AG09309 (cell line): ENCODE results near the gene DMXL1.

ENCODE experiments used
- DNase-seq: peaks from one replicate; pipeline ENCODE4 v3.0.0-alpha.2; 2010; ENCODE audit warnings: low read depth
- H3K4me3 ChIP-seq: 2 replicates; pipeline ENCODE4 v1.5.1; 2011; ENCODE audit warnings: mild to moderate bottlenecking, low read depth, low read length, moderate library complexity; ENCODE audit not compliant: control insufficient read depth
- TF ChIP-seq, protein P1 (sequence below): IDR thresholded peaks from 2 replicates; pipeline ENCODE4 v1.5.1; 2011; ENCODE audit warnings: mild to moderate bottlenecking, low read depth, low read length, inconsistent platforms; ENCODE audit not compliant: insufficient read depth, control insufficient read depth; ENCODE audit errors: missing control alignments

The DMXL1 gene

DNA sequence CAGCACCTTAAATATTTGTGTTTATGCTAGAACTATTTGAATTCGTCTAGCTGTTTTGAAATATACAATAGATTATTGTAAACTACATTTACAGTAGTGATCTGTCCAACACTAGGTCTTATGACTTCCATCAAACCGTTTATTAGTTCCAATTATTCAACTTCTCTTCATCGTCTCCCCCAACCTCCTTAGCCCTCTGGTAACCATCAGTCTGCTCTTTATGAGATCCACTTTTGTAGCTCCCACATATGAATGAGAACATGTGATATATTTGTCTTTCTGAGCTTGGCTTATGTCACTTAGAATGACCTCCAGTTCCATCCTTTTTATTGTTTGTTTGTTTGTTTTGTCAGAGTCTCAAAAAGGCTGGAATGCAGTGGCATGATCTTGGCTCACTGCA is 11.8 kb downstream of the DMXL1 start:
- TF ChIP-seq, protein P1, sequence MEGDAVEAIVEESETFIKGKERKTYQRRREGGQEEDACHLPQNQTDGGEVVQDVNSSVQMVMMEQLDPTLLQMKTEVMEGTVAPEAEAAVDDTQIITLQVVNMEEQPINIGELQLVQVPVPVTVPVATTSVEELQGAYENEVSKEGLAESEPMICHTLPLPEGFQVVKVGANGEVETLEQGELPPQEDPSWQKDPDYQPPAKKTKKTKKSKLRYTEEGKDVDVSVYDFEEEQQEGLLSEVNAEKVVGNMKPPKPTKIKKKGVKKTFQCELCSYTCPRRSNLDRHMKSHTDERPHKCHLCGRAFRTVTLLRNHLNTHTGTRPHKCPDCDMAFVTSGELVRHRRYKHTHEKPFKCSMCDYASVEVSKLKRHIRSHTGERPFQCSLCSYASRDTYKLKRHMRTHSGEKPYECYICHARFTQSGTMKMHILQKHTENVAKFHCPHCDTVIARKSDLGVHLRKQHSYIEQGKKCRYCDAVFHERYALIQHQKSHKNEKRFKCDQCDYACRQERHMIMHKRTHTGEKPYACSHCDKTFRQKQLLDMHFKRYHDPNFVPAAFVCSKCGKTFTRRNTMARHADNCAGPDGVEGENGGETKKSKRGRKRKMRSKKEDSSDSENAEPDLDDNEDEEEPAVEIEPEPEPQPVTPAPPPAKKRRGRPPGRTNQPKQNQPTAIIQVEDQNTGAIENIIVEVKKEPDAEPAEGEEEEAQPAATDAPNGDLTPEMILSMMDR = no peak
- no peak for DNase-seq
- H3K4me3 ChIP-seq = no peak overlapping the region

DNA sequence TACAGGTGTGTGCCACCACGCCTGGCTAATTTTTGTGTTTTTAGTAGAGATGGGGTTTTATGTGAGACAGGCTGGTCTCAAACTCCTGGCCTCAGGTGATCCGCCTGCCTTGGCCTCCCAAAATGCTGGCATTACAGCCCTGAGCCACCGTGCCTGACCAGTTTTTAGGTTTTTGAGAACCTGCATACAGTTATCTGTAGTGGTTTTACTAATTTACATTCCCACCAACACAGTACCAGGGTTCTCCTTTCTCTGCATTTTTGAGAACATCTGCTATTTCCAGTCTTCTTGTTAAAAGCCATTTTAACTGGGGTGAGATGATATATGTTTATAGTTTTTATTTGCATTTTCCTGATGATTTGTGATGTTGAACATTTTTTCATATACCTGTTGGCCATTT is 12.8 kb downstream of the DMXL1 start:
- DNase-seq = no peak
- no peak overlapping the region for H3K4me3 ChIP-seq
- TF ChIP-seq, protein P1 = no peak

DNA sequence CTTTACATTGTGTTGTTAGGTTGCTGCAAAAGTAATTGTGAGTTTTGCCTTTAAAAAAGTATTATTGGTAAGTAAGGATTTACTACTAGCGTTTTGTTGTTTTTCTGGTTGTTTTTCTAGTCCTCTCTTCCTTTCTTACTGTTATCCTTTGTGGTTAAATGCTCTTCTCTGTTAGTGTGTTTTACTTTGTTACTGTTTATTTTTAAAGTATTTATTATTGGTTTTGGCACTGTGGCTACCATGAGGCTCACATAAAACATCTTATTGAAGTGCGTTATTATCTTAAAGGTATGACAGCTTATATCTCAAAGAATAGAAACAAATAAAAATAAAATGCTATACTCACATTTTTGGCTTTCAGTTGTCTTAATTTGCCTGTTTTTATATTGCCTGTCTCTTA is 17.6 kb downstream of the DMXL1 start:
- TF ChIP-seq, protein P1 = no peak
- H3K4me3 ChIP-seq = no peak overlapping the region
- no peak for DNase-seq

DNA sequence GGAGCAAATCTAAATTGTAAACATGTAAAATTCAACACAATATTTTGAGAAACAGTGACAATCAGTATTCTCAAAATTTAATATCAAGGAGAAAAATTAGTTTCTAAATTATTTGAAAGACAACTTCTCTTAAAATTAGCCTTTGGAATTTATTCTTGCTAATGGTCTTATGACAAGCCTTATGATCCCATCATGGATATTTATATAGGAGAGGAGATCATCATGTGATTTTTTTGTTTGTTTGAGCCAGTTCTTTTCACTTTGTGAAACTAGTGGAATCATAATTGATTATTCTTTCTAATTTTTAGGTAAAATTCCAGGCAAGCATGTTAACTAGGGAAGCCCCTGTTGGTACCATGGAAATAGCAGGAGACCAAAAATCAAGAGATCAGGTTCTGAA is 24.7 kb downstream of the DMXL1 start:
- no peak overlapping the region for H3K4me3 ChIP-seq
- no peak for DNase-seq
- TF ChIP-seq, protein P1 = no peak

DNA sequence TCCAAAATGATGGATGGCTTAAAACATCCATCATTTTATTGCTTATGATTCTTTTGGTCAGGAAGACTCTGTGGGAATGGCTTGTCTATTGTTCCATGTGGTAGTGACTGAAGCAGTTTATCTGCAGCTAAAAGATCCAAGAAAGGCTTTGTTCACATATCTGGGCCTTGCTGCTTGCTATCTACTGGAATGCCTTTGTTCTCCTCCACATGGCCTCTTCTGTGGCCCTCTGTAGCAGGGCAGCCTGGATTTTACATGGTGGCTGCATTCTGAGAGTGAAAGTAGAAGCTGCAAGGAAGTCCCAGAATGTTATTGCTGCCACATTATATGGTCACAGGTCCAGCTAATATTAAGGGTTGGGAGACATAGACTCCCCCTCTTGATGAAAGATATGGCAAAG is 35.1 kb downstream of the DMXL1 start:
- no peak overlapping the region for H3K4me3 ChIP-seq
- TF ChIP-seq, protein P1 = no peak
- DNase-seq = no peak

DNA sequence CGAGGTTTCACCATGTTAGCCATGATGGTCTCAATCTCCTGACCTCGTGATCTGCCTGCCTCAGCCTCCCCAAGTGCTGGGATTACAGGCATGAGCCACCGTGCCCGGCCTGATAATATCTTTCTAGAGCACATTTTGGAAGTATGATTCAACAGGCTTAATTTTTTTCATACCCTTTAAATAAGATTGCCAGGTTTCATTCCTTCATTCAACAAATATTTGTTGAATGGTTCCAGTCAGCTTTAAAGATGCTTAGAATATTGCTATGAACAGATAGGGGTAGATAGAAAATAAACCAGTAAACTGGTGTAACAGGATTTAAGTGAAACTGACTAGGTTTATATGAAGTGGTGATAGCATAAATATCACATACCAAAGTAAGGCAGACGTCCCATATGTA is 41.3 kb downstream of the DMXL1 start:
- TF ChIP-seq, protein P1 = no peak
- DNase-seq = no peak
- no peak overlapping the region for H3K4me3 ChIP-seq

DNA sequence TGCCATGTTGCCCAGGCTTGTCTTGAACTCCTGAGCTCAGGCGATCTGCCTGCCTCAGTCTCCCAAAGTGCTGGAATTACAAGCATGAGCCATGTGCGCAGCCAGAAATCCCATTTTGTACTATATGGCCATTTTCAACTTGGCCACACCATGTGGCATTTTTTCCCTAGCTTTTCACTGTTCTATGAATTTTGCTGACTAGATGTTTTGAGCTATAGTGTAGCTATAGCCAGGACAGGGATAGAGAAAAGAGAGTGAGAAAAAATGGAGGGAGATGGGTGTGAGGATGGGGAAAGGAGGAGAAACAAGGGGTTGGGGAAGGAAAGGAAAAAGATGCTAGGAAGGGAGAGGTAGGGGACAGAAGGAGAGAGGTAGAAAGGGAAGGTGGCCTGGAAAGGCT is 46.4 kb downstream of the DMXL1 start:
- TF ChIP-seq, protein P1 = no peak
- no peak overlapping the region for H3K4me3 ChIP-seq
- DNase-seq = no peak
